GM19099 (cell line): ENCODE data around the gene FAM89A.

Experiments
- POLR2A ChIP-seq: IDR thresholded peaks from 3 replicates; pipeline ENCODE4 v1.6.1; 2011; ENCODE audit warnings: low read depth; ENCODE audit not compliant: insufficient read length; ENCODE audit errors: extremely low read depth

Gene FAM89A

DNA sequence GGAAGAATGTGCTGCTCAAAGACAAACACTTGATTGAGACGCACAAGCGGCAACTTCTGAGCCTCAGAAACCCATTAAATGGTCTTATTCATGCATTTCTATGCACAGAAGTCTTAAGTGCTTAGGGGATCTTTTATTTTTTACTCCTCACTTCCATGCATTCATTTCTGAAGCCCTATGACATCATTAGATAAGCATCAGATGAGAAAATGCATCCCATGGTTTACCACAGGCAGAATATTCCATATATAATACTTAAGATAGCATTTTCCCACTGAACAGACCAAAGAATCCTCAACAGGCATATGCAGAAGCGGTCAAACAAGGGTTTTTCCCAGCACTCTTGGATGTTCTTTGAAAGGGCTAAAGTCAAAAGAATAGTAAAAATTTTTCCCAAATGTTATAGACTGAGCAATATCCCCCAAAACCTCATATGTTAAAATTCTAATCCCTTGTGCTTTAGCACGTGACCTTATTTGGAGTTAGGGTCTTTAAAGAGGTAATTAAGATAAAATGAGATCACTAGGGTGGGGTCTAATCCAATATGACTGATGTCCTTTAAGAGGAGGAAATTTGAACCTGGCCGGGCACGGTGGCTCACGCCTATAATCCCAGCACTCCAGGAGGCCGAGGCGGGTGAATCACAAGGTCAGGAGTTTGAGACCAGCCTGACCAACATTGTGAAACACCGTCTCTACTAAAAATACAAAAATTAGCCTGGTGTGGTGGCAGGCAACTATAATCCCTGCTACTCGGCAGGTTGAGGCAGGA, 22.6 kb upstream of the FAM89A start:
- TF ChIP-seq POLR2A, result no peak

DNA sequence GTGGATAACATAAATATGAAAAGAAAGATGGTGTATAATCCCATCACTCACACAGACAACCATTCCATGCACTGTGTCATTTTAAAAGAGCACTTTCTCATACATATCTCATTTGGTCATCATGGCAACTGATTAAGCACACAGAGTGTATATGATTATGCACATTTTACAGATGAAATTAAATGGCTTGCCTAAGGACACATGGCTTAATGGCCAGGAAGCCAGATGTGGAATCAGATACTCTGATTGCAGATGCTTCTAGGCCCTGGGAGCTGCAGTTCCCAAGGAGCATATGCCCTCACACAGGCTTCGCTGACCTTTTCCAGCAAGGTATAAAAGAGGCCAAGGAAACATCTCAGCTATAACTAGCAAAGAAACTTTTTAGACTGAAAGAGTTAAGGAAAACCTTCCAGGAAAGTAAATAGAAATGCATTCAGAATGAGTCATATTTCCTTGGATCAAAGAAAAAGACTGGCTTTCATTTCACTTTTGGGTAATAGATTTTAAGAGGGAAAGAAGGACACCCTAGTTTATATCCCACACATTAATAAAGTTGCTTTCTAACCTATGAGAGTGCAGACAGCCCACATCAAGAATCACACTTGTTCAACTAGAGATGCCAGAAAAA, 19.6 kb upstream of the FAM89A start:
- TF ChIP-seq POLR2A, result no peak

DNA sequence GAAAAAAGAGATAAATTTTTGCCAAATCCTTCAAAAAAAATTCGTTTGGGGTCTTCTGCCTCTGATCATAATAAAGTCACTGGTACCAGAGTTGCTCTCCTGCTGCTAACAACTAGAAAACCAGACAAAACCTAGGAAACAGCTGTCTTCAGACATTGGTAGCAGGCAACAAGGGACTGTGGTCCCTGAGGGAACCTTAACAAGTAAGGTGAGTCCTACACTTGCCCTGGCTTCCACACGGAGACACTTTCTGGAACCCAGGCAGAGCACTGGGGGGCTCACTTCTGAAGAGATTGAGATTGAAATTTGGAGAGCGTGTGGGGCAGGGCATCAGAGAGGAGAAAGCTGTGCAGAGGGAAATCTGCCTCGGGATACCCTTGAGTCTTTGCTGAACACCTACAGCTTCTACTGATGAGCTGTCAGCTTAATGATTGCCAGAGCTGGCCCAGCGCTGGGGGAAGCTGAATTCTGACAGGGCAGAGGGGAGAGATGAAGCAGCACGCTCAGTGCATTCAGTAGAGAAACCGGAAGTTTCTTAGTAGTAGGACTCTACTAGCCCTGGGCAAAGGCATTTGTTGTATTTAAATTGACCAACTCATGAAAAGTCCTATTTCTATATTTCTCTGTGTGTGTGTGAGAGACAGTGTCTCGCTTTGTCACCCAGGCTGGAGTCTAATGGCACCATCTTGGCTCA, 18.5 kb upstream of the FAM89A start:
- TF ChIP-seq POLR2A, result no peak

DNA sequence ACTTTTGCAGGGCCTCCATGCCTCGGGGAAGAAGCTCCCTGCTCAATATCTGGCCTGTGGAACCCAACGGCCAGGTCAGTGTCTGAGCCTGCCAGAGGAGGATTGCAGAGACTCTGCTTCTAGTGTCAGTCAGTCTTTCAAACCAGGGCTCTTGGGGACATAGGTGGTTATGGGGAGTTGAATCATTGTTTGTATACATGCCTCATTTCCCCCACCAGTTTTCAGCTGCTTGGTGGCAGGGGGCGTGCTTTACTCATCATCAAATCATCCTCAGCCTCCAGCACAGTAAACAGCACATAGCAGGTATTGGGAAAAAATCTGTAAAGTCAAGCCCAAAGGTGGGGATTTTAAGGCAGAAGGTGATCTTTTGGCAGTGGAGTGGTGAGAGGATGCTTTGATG, 17.4 kb upstream of the FAM89A start:
- no peak for TF ChIP-seq POLR2A

DNA sequence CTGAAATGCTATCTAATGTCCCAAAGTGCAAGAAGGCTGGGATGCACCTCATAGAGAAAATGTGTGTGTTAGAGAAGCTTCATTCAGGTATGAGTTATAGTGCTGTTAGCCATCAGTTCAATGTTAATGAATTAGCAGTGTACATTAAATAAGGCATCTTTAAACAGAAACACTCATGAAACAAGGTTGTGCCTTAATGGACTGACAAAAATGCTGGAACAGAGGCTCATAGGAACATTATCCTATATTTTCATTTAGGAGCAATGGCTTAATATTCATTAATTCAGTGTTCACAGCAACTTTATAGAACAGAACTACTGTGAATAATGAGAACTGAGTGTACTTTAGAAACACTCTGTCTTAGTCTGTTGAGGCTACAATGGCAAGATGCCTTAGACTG, 15.2 kb upstream of the FAM89A start:
- TF ChIP-seq POLR2A, result no peak

DNA sequence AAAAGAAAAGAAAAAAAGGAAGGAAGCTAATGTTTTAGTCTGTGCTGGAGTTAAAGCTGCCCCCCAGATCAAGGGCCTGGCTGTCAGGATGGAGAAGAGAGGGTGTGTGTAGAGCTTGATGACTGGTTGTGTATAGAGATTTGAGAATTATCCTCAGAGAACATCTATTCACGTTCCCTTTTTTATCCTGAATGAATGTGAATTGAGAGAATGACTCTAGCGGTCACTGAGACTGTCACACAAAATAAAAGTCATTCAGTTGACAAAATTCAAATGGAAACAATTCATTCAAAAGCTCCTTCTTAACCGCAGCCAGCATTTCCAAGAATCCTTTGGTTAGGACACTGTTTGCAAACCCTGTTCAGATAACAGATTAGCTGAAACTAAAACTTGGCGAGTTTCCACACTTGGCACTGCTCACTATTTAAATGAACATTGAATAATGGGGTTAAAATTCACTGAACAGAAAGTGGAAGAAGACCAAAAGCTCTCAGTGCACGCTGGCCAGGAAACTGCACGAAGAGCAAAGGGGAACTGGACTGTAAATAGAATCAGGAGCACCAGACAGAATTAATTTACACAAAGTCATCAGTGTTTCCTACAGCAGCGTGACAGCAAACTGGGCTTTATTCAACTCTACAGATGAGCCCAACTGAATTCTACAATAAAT, 13.6 kb upstream of the FAM89A start:
- no peak for TF ChIP-seq POLR2A

DNA sequence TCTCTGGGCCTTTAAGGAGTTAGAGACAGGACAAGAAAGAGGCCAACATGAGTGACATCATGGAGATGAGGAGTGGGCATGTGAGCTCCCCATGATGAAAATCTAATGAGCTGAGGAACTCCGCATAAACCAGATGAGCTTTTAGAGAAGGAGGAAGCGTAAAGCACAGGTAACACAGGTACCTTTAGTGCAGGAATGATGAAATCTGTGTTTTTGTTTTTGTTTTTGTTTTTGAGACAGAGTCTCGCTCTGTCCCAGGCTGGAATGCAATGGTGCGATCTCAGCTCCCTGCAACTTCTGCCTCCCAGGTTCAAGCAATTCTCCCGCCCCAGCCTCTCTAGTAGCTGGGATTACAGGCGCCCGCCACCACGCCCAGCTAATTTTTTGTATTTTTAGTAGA, 12.7 kb upstream of the FAM89A start:
- TF ChIP-seq POLR2A, result no peak

DNA sequence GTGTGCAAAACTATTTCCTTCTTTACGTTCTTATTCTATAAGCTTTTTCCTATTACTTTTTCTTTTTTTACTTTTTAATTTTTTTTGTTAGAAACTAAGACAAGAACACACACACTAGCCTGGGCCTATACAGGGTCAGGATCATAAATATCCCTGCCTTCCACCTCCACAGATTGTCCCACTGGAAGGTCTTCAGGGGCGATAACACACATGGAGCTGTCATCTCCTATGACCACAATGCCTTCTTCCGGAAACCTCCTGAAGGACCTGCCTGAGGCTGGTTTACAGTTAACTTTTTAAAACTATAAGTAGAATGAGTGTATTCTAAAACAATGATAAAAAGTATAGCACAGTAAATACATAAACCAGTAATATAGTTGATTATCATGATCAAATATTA, 10.3 kb upstream of the FAM89A start:
- TF ChIP-seq POLR2A, result no peak

DNA sequence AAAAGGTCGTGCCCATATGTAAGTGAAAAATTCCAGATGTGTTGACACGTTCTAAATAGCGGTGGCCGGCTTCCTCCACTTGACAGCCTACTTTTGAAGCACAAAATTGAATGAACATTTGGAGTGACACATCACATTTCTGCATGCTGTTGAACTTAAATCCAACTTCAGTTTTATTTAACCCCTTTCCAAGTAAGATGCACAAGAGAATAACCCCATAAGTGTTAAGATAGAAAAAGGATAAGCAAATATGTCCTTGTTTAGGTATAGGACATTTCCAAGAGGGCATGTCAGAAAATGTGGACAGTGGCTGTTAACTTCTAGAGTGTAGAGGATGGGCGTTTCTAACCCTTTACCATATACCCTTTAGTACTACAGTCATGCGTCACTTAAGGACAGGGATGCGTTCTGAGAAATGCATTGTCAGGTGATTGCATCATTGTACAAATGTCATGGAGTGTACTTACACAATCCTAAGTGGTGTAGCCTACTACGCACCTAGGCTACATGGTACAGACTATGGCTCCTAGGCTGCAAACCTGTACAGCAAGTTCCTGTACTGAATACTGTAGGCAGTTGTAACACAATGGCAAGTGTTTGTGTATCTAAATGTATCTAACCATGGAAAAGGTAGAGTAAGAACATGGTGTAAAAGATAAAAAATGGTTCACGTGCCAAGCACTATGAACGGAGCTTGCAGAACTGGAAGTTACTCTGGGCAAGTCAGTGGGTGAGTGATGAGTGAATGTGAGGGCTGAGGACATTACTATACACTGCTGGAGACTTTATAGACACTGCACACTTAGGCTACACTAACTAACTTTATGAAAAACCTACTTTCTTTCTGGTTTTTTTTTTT, 9.3 kb upstream of the FAM89A start:
- TF ChIP-seq POLR2A, result no peak

DNA sequence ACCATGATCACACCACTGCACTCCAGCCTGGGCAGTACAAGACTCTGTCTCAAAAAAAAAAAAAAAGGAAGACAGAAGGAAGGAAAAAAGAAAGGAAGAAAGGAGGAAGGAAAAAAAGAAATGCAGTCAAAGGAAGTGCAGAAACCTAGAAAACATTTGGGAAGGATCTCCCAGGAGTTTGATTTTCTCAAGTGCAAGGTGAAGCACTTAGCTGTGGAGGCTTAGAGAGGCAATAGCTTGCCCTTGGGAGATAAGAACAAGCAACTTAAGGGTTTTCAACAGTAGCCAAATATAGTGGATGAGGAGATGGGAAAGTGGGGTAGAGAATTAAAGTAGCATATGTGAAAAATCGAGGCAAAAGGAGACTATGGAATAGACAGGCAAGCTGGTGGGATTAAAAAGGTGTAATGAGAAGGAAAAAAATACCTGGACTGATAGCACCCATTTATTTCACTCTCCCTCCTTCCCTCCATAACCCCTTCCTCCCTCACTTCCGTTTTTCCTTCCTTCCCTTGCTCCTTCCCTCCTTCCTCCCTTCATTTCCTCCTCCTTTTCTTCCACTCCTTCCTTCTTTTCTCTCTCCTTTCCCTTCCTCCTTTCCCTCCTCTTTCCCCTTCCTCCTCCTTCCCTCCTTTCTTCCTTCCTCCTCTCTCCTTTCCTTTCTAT, 6.8 kb upstream of the FAM89A start:
- no peak for TF ChIP-seq POLR2A

DNA sequence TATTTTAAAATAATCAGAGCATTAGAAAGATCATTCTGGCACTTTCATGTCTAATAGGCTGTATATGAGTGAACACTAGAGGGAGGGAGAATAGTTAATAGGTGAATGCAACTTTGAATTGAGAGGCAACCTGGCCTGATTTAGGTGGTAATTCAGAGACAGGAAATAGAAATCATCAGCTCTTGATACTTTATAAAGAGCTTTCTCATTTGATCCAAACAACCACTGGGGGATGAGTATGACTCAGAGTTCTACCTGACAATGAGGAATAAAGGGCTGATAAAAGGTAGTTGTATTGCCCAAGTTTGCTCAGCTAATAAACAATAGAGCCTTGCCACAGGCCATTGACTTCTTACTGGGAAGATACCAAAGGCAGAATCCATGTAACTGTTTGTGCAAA, 5.2 kb upstream of the FAM89A start:
- TF ChIP-seq POLR2A, result no peak

DNA sequence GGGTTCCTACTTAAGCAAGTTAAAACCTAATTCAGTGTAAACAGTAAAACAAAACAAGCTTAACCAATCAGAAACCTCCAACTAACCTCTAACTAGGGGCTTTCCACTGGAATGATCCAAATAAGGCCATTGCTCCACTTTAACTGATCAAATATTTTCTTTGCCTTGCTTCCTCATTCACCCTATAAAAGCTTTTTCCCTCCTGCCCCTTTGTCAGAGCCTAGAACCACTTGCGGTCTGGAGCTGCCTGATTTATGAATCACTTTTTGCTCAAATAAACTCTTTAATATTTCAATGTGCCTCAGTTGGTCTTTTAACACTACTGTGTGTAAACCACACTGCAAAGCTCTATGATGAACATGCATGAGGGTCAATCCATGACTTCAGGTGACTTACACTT, 4.5 kb upstream of the FAM89A start:
- no peak for TF ChIP-seq POLR2A

DNA sequence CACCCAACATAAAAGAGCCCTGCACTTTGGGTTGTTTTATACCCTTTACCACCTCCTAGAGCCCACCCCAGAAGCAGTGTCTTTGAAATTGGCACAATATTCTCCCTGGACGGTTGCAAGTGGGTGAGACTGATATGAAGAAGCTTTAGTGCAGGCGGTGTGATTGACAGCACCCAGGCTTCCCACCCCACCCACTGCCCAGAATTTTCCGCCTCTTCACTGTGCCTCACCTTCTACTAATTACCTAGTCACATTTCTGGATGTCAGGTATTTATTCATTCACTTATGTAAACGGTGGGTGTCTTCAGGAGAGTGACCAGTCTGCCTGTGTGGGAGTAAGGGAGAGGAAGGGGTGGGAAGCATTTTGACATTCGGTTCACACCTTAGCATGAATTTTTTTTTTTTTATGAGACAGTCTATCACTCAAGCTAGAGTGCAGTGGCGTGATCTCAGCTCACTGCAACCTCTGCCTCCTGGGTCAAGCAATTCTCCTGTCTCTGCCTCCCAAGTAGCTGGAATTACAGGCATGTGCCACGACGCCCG, 1.7 kb upstream of the FAM89A start:
- TF ChIP-seq POLR2A, result no peak

DNA sequence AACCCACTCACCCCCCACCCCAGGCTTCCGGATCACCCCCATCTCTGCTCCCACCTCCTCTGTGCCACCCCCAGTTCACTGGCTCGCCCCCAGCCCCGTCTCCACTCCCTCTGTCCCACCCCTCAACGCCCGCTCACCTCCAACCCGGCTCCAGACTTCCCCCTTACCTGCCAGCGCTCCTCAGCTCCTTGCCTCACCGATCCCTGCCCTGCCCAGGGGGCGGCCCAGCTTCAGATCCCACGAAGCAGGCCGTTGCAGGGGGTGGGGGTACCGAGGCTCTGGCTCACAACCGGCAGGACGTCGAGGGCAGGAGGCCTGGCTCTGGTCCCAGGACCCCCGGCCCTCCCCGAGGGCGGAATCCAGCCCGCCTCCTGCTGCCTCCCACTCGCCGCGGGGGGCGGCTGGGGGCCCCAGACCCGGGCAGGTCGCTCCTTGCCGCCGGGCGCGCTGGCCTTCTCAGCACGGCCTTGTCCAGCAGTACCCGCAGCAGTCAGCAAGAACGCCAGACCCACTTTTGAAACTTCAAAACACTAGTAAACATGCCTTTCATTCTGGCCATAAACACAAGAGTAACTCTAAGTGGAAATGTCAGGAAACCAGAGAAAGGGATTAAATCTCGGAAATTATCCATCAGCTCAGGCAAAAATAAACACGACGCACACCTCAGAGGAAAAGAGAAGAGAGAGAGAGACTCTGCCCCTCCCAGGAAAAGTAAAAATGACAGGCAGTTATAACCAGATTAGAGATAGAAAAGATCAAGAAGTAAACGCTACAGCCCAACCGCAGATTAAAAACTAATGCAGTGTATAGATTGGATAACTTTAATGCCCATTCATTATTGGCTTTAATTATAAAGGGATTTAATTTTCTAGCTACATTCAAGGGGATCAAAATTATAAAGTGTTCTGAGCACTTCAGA, 1.0 kb upstream of the FAM89A start:
- TF ChIP-seq POLR2A, result no peak
